Activated B cell treated with CpG ODN at 0.5 μM for 24 hours (primary cell): Measurements from ENCODE around the gene PRR19. TPM values are rescaled to one million over a fixed set of nuclear protein-coding genes. Genes with fewer than 3 reads are reported as not detected.
"Not testable (repeated sequence)": the region's sequence is repeated elsewhere in the genome, so short reads cannot be mapped to it uniquely, and the experiment has no call there.

Experiments
- ATAC-seq: fragments of 200-7000 bp; cut with Tn5 transposase; one replicate; pipeline ENCODE4 v1.10.0; 2021; ENCODE audit warnings: low read depth, mild to moderate bottlenecking, moderate library complexity
- CTCF ChIA-PET: fragments of 350-600 bp; sonication (Branson Sonifier 250); formaldehyde crosslinking; loops from one replicate; lab custom pipeline; 2021; ENCODE audit warnings: antibody characterized with exemption; lab: Charles Lee
- POLR2A ChIA-PET: fragments of 350-600 bp; sonication (Branson Sonifier 250); formaldehyde crosslinking; loops from one replicate; lab custom pipeline; 2021; ENCODE audit warnings: antibody characterized with exemption; lab: Charles Lee
- DNase-seq: peaks from one replicate; pipeline ENCODE4 v3.0.0; 2022
- H3K27ac Mint-ChIP-seq: one replicate; pipeline ENCODE4 v1.8.0; 2020; ENCODE audit warnings: mixed read lengths
- H3K27me3 Mint-ChIP-seq: one replicate; pipeline ENCODE4 v1.8.0; 2021; ENCODE audit warnings: mixed read lengths
- H3K36me3 Mint-ChIP-seq: one replicate; pipeline ENCODE4 v1.8.0; 2021; ENCODE audit warnings: low read depth, mixed read lengths
- H3K4me1 Mint-ChIP-seq: one replicate; pipeline ENCODE4 v1.8.0; 2021; ENCODE audit warnings: mixed read lengths
- H3K4me3 Mint-ChIP-seq: one replicate; pipeline ENCODE4 v1.8.0; 2020; ENCODE audit warnings: mild to moderate bottlenecking, mixed read lengths
- H3K9me3 Mint-ChIP-seq: one replicate; pipeline ENCODE4 v1.8.0; 2020; ENCODE audit warnings: mixed read lengths
- intact Hi-C: fragments of 100-400 bp; cut with micrococcal nuclease; formaldehyde crosslinking; loops from one replicate; pipeline ENCODE4 v1.15.1; 2024
- total RNA-seq: library from RNA; stranded (reverse); gene quantifications from 2 replicates; pipeline ENCODE4 v1.2.3, GENCODE V29; 2022
- TF ChIP-seq, protein P1 (sequence below): fragments of 200-600 bp; IDR thresholded peaks from one replicate; pipeline ENCODE4 v1.8.0; 2022; ENCODE audit warnings: antibody characterized with exemption, mild to moderate bottlenecking

Gene PRR19
- total RNA-seq, 1 donor from 2014 or later, result 0.33 TPM

DNA sequence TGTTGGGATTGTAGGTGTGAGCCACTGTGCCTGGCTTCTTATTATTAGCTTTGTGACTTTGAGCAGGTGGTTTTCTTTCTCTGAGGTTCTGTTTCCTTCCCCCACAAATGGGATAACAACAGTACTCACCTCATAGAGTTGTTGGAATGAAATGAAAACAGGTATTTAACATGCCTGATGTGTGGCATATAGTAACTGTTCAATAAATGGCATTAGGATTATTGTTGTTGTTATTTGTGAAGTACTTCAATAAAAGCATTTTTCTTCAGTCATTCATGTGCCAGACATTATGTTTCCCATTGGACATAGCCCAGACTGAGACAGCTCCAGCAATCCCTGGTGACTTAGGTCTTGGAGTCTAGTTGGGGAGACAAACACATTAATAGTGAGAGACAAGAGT, 25.0 kb downstream of the PRR19 start:
- Mint-ChIP-seq H3K27me3 (peaks cover 5% of the 10 kb centered on the region), H3K27ac (no peak overlapping the region), H3K36me3 (peaks cover 2% of the 10 kb centered on the region), H3K4me1 (peaks cover 21% of the 10 kb centered on the region), H3K9me3 (no peaks in the 10 kb centered on the region), H3K4me3 (peak overlapping the region; percentile 87)
- DNase-seq, result no peak
- ChIA-PET POLR2A (no interaction called here), CTCF (interaction anchor here (1.3 to 1.4 kb wide), 2 partner anchors 73 to 106 kb away, joined by 3 to 4 read pairs; no protein-coding TSS in a partner anchor)
- ATAC-seq, result no peak
- intact Hi-C loops, result no loop called here
- TF ChIP-seq, protein P1, sequence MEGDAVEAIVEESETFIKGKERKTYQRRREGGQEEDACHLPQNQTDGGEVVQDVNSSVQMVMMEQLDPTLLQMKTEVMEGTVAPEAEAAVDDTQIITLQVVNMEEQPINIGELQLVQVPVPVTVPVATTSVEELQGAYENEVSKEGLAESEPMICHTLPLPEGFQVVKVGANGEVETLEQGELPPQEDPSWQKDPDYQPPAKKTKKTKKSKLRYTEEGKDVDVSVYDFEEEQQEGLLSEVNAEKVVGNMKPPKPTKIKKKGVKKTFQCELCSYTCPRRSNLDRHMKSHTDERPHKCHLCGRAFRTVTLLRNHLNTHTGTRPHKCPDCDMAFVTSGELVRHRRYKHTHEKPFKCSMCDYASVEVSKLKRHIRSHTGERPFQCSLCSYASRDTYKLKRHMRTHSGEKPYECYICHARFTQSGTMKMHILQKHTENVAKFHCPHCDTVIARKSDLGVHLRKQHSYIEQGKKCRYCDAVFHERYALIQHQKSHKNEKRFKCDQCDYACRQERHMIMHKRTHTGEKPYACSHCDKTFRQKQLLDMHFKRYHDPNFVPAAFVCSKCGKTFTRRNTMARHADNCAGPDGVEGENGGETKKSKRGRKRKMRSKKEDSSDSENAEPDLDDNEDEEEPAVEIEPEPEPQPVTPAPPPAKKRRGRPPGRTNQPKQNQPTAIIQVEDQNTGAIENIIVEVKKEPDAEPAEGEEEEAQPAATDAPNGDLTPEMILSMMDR, result no peak

DNA sequence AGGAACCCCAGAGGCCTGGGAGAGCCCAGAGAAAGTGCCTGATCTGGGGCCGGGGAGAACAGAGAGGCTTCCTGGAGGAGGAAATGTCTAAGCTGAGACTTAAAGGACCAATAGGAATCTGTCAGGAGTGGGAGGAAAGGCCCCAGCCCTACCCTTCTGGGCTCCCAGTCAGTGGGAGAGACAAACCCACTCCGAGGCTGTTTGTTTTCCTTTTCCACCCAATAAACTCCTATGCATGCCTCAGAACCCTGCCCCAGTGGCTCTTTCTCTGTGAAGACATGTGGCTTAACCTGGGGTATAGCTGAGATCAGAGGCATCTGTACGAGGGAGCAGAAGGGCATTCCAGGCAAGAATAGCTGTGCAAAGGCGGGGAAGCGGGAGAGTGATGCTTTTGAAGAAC, 25.4 kb downstream of the PRR19 start:
- POLR2A ChIA-PET, result no interaction called here
- TF ChIP-seq, protein P1, result no peak
- no peaks in the 10 kb centered on the region for H3K9me3 Mint-ChIP-seq
- no peak overlapping the region for H3K27ac Mint-ChIP-seq
- CTCF ChIA-PET, result interaction anchor here (1.3 to 1.4 kb wide), 2 partner anchors 73 to 106 kb away, joined by 3 to 4 read pairs; no protein-coding TSS in a partner anchor
- intact Hi-C loops, result no loop called here
- no peak overlapping the region for H3K4me3 Mint-ChIP-seq
- H3K36me3 Mint-ChIP-seq, result peaks cover 2% of the 10 kb centered on the region
- H3K4me1 Mint-ChIP-seq, result peaks cover 21% of the 10 kb centered on the region
- peaks cover 5% of the 10 kb centered on the region for H3K27me3 Mint-ChIP-seq
- DNase-seq, result no peak
- ATAC-seq, result no peak

DNA sequence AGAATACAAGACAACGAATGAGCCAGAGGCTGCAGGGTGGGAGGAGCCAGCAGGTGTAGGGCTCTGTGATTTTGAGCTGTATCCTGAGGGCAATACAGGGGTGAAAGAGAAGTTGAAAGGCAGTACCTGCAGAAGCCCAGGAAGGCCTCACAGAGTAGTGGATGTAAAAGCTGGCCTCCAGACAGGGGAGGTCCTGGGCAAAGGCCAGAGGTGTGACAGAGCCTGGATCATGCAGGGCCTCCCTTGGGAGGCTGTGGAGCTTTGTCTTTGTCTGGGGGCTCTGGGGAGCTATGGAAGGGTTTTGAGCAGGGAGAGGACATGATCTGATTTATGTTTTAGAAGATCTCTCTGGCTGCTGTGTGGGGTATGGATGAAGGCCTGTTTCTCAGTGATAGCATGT, 26.2 kb downstream of the PRR19 start:
- no peak for DNase-seq
- Mint-ChIP-seq H3K9me3 (no peaks in the 10 kb centered on the region), H3K4me1 (peaks cover 21% of the 10 kb centered on the region), H3K27me3 (peaks cover 5% of the 10 kb centered on the region), H3K36me3 (peaks cover 2% of the 10 kb centered on the region), H3K27ac (no peak overlapping the region), H3K4me3 (no peak overlapping the region)
- ChIA-PET CTCF (interaction anchor here (1.4 kb wide), 1 partner anchor 72 kb away, joined by 4 read pairs; no protein-coding TSS in a partner anchor), POLR2A (no interaction called here)
- ATAC-seq, result no peak
- intact Hi-C loops, result no loop called here
- TF ChIP-seq, protein P1, result no peak

DNA sequence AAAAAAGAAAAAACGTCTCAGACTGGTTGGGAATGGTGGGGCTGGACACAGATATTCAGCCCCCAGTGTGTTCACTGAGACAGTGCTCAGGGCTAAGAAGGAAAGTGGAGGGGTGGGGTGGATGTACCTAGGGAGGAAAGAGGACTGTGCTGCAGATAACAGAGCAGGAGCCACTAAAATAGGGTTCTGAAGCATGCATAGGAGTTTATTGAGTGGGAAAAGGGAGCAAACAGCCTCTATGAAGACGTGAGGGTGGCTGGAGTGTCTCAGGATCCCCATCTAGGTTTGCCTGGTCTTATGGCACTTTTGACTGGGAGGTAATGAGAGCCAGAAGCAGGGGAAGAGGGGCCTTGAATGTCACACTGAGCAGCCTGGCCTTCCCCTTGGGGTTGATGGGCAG, 26.9 kb downstream of the PRR19 start:
- Mint-ChIP-seq H3K9me3 (no peaks in the 10 kb centered on the region), H3K27ac (no peak overlapping the region), H3K4me1 (peaks cover 24% of the 10 kb centered on the region), H3K4me3 (no peak overlapping the region), H3K27me3 (peaks cover 5% of the 10 kb centered on the region), H3K36me3 (peaks cover 2% of the 10 kb centered on the region)
- TF ChIP-seq, protein P1, result no peak
- DNase-seq, result no peak
- POLR2A ChIA-PET, result no interaction called here
- CTCF ChIA-PET, result no interaction called here
- no peak for ATAC-seq
- intact Hi-C loops, result no loop called here

DNA sequence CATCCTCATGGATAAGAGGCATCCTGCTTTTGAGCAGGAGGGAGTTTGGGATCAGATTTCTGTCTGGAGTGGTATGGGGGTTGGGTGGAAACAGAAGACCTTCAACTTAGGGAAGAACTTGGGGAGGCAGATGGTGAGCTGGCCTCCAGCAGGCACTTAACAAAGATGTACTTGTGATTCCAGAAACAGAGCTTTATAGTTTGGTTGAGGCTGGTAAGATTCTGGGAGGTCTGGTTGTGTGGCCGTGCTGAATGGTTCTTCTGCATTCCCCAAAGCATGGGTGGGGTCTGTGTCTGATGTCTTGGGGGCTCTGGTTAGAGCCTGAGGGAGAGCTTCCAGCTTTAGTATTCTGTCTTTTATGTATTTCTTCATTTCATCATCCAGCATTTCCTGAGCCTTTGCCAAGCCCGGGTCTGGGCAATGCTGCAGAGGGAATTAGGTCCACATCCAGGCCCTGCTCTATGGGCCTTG, 28.3 kb downstream of the PRR19 start:
- ATAC-seq, result no peak

DNA sequence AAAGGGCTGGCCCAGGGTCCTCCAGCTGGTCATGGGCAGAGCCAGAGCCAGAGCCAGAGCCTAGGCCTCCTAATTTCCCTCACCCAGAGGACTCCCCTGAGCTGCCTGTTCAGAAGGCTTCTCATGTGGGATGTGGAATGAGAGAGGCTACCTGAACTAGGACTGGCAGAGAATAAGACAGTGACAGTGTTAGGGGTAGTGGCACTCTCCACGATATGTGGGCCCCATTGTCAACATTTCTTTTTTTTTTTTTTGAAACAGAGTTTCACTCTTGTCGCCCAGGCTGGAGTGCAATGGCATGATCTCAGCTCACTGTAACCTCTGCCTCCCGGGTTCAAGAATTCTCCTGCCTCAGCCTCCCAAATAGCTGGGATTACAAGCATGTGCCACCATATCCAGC, 29.4 kb downstream of the PRR19 start:
- POLR2A ChIA-PET, result interaction anchor here (0.6 kb wide), 1 partner anchor 456 kb away, joined by 4 read pairs; no protein-coding TSS in a partner anchor
- CTCF ChIA-PET, result interaction anchor here (1.0 to 1.7 kb wide), 2 partner anchors 26 to 69 kb away, joined by 3 read pairs; no protein-coding TSS in a partner anchor
- H3K27ac Mint-ChIP-seq, ATAC-seq, H3K27me3 Mint-ChIP-seq, intact Hi-C loops, H3K4me3 Mint-ChIP-seq, H3K36me3 Mint-ChIP-seq, H3K9me3 Mint-ChIP-seq, DNase-seq: not testable (repeated sequence)
- H3K4me1 Mint-ChIP-seq, result peaks cover 14% of the 10 kb centered on the region

More for the DNA sequence above, 28.3 kb downstream of the PRR19 start:
- Mint-ChIP-seq H3K36me3 (peaks cover 2% of the 10 kb centered on the region), H3K4me1 (peaks cover 18% of the 10 kb centered on the region), H3K4me3 (no peak overlapping the region), H3K9me3 (no peaks in the 10 kb centered on the region), H3K27ac (no peak overlapping the region), H3K27me3 (no peaks in the 10 kb centered on the region)
- DNase-seq, result no peak
- TF ChIP-seq, protein P1, result no peak
- ChIA-PET CTCF (no interaction called here), POLR2A (no interaction called here)
- intact Hi-C loops, result no loop called here
